GM10266 (cell line): ENCODE data around the gene MAP2K6.

Experiments
- DNase-seq: peaks from one replicate; pipeline ENCODE4 v3.0.0; 2012; ENCODE audit errors: extremely low spot score
- TF ChIP-seq, protein P1 (sequence below): IDR thresholded peaks from 2 replicates; pipeline ENCODE4 v1.5.1; 2012; ENCODE audit warnings: mild to moderate bottlenecking, low read depth; ENCODE audit not compliant: control insufficient read depth, insufficient read depth; ENCODE audit errors: missing control alignments

MAP2K6 gene

DNA sequence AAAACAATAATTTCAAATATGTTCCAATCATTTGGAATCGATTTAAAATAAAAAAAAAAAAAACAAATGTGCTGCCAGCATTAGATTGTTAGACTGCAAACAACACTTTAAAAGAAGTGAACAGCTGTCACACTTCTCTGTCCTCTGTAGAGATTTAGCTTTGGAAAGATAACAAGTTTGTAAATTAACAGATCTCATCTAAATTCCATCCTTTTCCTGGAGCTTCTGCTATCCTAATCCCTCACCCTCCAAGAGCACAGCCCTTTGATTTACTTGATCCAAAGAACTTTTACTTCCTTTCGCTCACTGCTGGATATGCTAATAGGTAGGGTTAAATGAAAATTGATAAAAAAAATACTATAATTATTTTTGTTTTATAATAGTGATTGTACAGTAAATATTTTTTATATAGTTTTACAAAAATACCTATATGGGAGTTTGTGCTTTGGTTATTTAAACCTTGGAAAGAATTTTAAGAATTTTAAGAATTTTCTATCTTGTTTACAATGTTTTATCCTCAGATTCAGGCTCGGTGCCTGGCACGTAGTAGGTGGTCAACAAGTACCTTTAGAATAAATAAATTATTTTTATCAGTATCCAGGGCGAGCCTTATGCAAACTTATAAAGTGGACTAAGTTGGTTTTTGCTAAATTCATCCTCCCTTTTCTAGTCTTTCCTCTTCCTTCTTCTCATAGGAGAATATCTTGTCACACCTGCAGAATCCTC, 21.6 kb downstream of the MAP2K6 start:
- TF ChIP-seq, protein P1, sequence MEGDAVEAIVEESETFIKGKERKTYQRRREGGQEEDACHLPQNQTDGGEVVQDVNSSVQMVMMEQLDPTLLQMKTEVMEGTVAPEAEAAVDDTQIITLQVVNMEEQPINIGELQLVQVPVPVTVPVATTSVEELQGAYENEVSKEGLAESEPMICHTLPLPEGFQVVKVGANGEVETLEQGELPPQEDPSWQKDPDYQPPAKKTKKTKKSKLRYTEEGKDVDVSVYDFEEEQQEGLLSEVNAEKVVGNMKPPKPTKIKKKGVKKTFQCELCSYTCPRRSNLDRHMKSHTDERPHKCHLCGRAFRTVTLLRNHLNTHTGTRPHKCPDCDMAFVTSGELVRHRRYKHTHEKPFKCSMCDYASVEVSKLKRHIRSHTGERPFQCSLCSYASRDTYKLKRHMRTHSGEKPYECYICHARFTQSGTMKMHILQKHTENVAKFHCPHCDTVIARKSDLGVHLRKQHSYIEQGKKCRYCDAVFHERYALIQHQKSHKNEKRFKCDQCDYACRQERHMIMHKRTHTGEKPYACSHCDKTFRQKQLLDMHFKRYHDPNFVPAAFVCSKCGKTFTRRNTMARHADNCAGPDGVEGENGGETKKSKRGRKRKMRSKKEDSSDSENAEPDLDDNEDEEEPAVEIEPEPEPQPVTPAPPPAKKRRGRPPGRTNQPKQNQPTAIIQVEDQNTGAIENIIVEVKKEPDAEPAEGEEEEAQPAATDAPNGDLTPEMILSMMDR, result no peak
- no peak for DNase-seq

DNA sequence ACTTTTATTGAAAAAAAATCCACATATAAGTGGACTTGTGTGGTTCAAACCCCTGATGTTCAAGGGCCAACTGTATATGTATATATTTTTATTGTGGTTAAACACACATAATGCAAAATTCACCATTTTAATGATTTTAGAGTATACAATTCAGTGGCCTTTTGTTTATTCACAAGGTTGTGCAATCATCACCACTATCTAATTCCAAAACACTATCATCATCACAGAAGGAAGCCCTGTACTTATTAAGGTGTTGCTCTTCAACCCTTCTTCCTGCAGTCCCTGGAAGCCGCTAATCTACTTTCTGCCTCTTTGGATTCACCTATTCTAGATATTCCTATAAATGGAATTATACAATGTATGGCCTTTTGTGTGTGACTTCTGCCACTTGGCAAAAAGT, 23.0 kb downstream of the MAP2K6 start:
- TF ChIP-seq, protein P1, result no peak
- DNase-seq, result no peak

DNA sequence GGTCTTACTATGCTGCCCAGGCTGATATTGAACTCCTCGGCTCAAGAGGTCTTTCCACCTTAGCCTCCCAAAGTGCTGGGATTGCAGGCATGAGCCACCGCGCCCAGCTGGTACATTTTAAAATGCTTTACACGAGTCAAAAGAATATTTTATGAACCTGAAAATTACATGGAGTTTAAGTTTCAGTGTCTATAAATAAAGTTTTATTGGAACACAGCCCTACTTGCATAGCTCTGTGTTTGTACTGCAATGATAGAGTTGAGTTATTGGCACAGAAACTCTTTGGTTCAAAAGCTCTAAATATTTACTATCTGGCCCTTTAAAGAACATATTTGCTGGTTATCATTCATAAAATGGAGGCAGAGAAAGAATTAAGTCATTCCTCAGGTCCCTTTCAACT, 24.3 kb downstream of the MAP2K6 start:
- no peak for DNase-seq
- TF ChIP-seq, protein P1, result no peak

DNA sequence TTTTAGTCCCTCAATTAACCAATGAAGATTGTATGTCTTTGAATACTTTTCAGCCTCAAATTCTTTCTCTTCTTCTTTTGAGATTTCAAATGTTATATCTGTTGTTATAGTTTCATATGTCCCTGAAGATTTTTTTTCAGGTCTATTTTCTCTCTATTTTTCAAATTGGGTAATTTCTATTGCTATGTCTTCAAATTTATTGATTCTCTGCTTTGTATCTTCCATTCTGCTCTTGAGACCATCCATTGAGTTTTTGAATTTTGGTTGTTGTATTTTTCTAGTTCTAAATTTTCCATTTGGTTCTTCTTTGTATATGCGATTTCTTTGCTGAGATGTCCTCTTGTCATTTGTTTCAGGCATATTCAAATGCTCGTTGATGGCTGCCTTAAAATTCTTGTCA, 26.7 kb downstream of the MAP2K6 start:
- DNase-seq, result no peak
- TF ChIP-seq, protein P1, result no peak

DNA sequence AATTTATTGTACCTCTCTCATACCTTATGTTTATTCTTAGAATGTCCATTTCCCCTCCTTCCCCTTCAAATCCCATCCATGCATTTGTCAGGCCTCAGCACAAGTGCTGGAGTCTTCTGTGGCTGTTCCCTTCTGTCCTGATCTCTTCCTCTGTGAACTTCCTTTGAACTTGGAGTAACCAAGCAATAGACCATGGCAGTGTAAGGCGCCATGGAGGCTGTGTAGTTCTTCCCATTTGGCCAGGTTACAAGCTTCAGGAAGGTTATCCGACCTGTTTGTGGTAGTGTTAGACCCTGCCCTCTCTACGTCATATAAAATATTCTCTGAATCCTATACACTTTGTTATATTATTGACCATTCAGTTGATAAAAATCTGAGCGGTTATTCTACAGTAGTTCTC, 28.6 kb downstream of the MAP2K6 start:
- TF ChIP-seq, protein P1, result no peak
- no peak for DNase-seq

DNA sequence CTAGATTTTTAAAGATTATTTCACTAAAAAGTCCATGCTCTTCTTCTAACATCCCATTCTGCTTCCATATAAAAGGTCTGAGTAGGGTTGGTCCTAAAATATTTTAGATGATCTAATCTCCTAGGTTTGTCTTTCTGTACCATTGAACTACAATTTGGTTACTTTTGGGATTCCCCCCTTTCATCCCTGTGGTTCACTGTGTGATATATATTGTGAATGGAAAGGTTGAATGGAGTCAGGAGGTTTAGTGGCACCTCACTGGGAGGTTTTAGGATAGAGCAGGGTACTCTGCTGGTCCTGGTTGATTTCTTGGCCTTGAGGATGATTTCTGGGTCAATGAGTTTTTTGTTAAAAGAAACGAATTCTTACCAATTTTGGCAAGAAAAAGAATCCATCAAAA, 29.5 kb downstream of the MAP2K6 start:
- TF ChIP-seq, protein P1, result no peak
- DNase-seq, result no peak

DNA sequence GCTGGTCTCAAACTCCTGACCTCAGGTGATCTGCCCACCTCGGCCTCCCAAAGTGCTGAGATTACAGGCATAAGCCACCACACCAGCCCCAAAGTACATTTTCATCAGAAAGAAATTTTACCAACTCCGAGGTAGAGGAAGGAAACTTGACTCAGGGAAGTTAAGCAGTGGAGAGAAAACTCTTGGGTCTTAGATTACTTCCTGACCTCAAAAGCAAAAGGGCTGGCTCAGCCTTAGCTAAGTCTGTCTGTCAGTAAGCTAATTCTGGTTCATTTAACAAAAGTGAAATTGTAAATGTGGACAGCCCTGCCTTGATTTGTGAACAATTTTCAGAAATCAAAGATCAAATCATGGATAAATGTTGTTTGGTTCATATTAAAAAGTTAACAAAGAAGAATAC, 30.6 kb downstream of the MAP2K6 start:
- TF ChIP-seq, protein P1, result no peak
- DNase-seq, result no peak
